Hepatocyte (in vitro differentiated cells): ENCODE data around the gene INPP5B. TPM values are rescaled to one million over a fixed set of nuclear protein-coding genes. Genes with fewer than 3 reads are reported as not detected.

Experiments
- DNase-seq: peaks from one replicate; pipeline ENCODE4 v3.0.0-alpha.2; 2016; ENCODE audit warnings: low spot score
- H2AFZ ChIP-seq: fragments of 200-600 bp; sonication (generic); 2 replicates; pipeline ENCODE4 v1.6.0; 2016; ENCODE audit warnings: antibody characterized with exemption, mild to moderate bottlenecking
- H3K27ac ChIP-seq: fragments of 200-600 bp; sonication (generic); 2 replicates; pipeline ENCODE4 v1.5.1; 2016; ENCODE audit warnings: mild to moderate bottlenecking
- H3K27me3 ChIP-seq: fragments of 200-600 bp; sonication (generic); 2 replicates; pipeline ENCODE4 v1.6.1; 2016
- H3K36me3 ChIP-seq: fragments of 200-600 bp; sonication (generic); replicated peaks from 2 replicates; pipeline ENCODE4 v1.5.1; 2016; ENCODE audit warnings: low read depth; ENCODE audit not compliant: insufficient read depth
- H3K4me1 ChIP-seq: fragments of 200-600 bp; sonication (generic); 2 replicates; pipeline ENCODE4 v1.5.1; 2016; ENCODE audit warnings: mild to moderate bottlenecking, moderate library complexity; ENCODE audit not compliant: insufficient read depth
- H3K4me2 ChIP-seq: fragments of 200-600 bp; sonication (generic); 2 replicates; pipeline ENCODE4 v1.6.0; 2016
- H3K4me3 ChIP-seq: fragments of 200-600 bp; sonication (generic); 2 replicates; pipeline ENCODE4 v1.5.1; 2016; ENCODE audit warnings: mild to moderate bottlenecking
- H3K79me2 ChIP-seq: fragments of 200-600 bp; sonication (generic); 2 replicates; pipeline ENCODE4 v1.6.0; 2017; ENCODE audit warnings: mild to moderate bottlenecking
- H3K9me2 ChIP-seq: fragments of 200-600 bp; sonication (generic); replicated peaks from 2 replicates; pipeline ENCODE4 v1.6.0; 2017; ENCODE audit warnings: mild to moderate bottlenecking; ENCODE audit not compliant: insufficient read depth
- H3K9me3 ChIP-seq: fragments of 200-600 bp; sonication (generic); 2 replicates; pipeline ENCODE4 v1.5.1; 2016; ENCODE audit warnings: low read depth, mild to moderate bottlenecking
- H4K20me1 ChIP-seq: fragments of 200-600 bp; sonication (generic); 2 replicates; pipeline ENCODE4 v1.6.0; 2016; ENCODE audit warnings: mild to moderate bottlenecking; ENCODE audit not compliant: insufficient read depth, poor library complexity, severe bottlenecking
- EZH2 ChIP-seq: fragments of 200-600 bp; sonication (generic); IDR thresholded peaks from 2 replicates; pipeline ENCODE4 v1.6.1; 2016; ENCODE audit warnings: antibody characterized with exemption, mild to moderate bottlenecking, borderline replicate concordance
- EZH2phosphoT487 ChIP-seq: fragments of 200-600 bp; sonication (generic); IDR thresholded peaks from one replicate; pipeline ENCODE4 v1.6.1; 2018; ENCODE audit warnings: antibody characterized with exemption, mild to moderate bottlenecking, low read depth, moderate library complexity; ENCODE audit not compliant: unreplicated experiment, severe bottlenecking
- WGBS: methylation state at CpG from one replicate; pipeline ENCODE4 v1.1.6; 2016; ENCODE audit warnings: low lambda C conversion rate; ENCODE audit errors: missing lambda C conversion rate; 5-methylcytosine and 5-hydroxymethylcytosine counted together
- polyA plus RNA-seq: library from polyadenylated mRNA; unstranded; fragments of >200 nt; fragmentation: Nextera tagmentation; extraction: Ambion mirVana; gene quantifications from 2 replicates; pipeline ENCODE4 v1.2.1, GENCODE V29; 2016
- total RNA-seq: library from RNA; depleted of rRNA; stranded (reverse); fragments of >200 nt; gene quantifications from 2 replicates; pipeline ENCODE4 v1.2.3, GENCODE V29; 2014
- TF ChIP-seq, protein P1 (sequence below): fragments of 200-600 bp; sonication (generic); IDR thresholded peaks from 2 replicates; pipeline ENCODE4 v1.5.1; 2016; ENCODE audit warnings: antibody characterized with exemption, mild to moderate bottlenecking; ENCODE audit not compliant: poor library complexity

Gene INPP5B
- total and polyA plus RNA-seq, 2 experiments from 2014 or later, result 9.3 to 18.3 TPM

GRCh38 chr1:37865348-37866120 lies 81.3 kb downstream of the INPP5B start:
- Histone ChIP-seq H3K4me1 (peaks cover 13% of the 10 kb centered on the region), H3K36me3 (no peaks in the 10 kb centered on the region), H3K4me3 (no peak overlapping the region), H2AFZ (no peak overlapping the region), H3K9me3 (no peaks in the 10 kb centered on the region), H3K79me2 (no peaks in the 10 kb centered on the region), H3K27me3 (no peaks in the 10 kb centered on the region), H3K9me2 (no peaks in the 10 kb centered on the region), H3K4me2 (no peak overlapping the region), H3K27ac (no peak overlapping the region), H4K20me1 (no peaks in the 10 kb centered on the region)
- DNase-seq, result no peak
- TF ChIP-seq EZH2phosphoT487, result no peak
- no peak for TF ChIP-seq EZH2
- TF ChIP-seq, protein P1, sequence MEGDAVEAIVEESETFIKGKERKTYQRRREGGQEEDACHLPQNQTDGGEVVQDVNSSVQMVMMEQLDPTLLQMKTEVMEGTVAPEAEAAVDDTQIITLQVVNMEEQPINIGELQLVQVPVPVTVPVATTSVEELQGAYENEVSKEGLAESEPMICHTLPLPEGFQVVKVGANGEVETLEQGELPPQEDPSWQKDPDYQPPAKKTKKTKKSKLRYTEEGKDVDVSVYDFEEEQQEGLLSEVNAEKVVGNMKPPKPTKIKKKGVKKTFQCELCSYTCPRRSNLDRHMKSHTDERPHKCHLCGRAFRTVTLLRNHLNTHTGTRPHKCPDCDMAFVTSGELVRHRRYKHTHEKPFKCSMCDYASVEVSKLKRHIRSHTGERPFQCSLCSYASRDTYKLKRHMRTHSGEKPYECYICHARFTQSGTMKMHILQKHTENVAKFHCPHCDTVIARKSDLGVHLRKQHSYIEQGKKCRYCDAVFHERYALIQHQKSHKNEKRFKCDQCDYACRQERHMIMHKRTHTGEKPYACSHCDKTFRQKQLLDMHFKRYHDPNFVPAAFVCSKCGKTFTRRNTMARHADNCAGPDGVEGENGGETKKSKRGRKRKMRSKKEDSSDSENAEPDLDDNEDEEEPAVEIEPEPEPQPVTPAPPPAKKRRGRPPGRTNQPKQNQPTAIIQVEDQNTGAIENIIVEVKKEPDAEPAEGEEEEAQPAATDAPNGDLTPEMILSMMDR, result no peak
- WGBS, result 98% methylated on average over 6 of the region's 6 CpGs

GRCh38 chr1:37862330-37862729 lies 84.5 kb downstream of the INPP5B start:
- no peaks in the 10 kb centered on the region for H3K27me3 ChIP-seq
- TF ChIP-seq, protein P1, result no peak
- whole genome bisulfite sequencing, result 64% methylated on average over 3 of the region's 3 CpGs
- peak overlapping the region; percentile 7 for H3K4me2 ChIP-seq
- no peak overlapping the region for H2AFZ ChIP-seq
- H3K9me3 ChIP-seq, result no peaks in the 10 kb centered on the region
- DNase-seq, result peak; percentile 25
- H3K4me1 ChIP-seq, result peaks cover 27% of the 10 kb centered on the region
- H4K20me1 ChIP-seq, result peaks cover 8% of the 10 kb centered on the region
- no peak overlapping the region for H3K4me3 ChIP-seq
- peak overlapping the region; percentile 96 for H3K27ac ChIP-seq
- no peaks in the 10 kb centered on the region for H3K9me2 ChIP-seq
- H3K79me2 ChIP-seq, result peaks cover 18% of the 10 kb centered on the region
- H3K36me3 ChIP-seq, result no peaks in the 10 kb centered on the region

- Histone ChIP-seq H3K4me1 (peaks cover 27% of the 10 kb centered on the region), H3K4me2 (no peak overlapping the region), H3K27me3 (no peaks in the 10 kb centered on the region), H3K4me3 (no peak overlapping the region), H2AFZ (no peak overlapping the region), H3K9me2 (no peaks in the 10 kb centered on the region), H3K27ac (peak overlapping the region; percentile 96), H4K20me1 (peaks cover 8% of the 10 kb centered on the region), H3K36me3 (no peaks in the 10 kb centered on the region), H3K79me2 (peaks cover 30% of the 10 kb centered on the region), H3K9me3 (no peaks in the 10 kb centered on the region)
- no peak for DNase-seq
- TF ChIP-seq EZH2phosphoT487, result no peak
- TF ChIP-seq, protein P1, result no peak
- TF ChIP-seq EZH2, result no peak
- WGBS, result 95% methylated on average over 4 of the region's 4 CpGs
Measured at GRCh38 chr1:37861151-37861550, 85.7 kb downstream of the INPP5B start.

DNA sequence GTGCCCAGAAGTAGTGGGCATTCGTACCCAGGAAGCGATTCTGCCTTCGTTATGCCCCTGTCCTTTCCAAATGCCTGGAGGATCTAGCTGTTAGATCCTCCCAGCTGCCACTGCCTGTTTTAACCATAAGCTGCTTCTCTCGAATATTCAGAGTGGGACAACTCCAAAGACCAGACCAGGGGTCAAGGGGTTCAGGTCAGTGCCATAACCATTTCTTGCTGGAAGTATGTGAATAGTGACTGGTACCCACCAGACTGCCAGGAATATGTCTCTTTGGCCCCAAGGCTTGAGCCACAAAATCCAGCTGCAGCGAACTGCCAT lies 86.5 kb downstream of the INPP5B start:
- TF ChIP-seq, protein P1, result no peak
- TF ChIP-seq EZH2phosphoT487 (no peak), EZH2 (no peak)
- DNase-seq, result no peak
- peaks cover 37% of the 10 kb centered on the region for H3K79me2 ChIP-seq
- H3K4me2 ChIP-seq, result peak overlapping the region; percentile 93
- no peak overlapping the region for H2AFZ ChIP-seq
- H3K36me3 ChIP-seq, result no peaks in the 10 kb centered on the region
- no peaks in the 10 kb centered on the region for H3K9me3 ChIP-seq
- no peaks in the 10 kb centered on the region for H3K9me2 ChIP-seq
- H4K20me1 ChIP-seq, result peaks cover 8% of the 10 kb centered on the region
- peaks cover 27% of the 10 kb centered on the region for H3K4me1 ChIP-seq
- no peaks in the 10 kb centered on the region for H3K27me3 ChIP-seq
- peak overlapping the region; percentile 96 for H3K27ac ChIP-seq
- peak overlapping the region; percentile 80 for H3K4me3 ChIP-seq
- 32% methylated on average over 5 of the region's 5 CpGs for WGBS
